SU-DHL-6 (cell line): Measurements from ENCODE around the gene VSTM2B.

Source experiments
- H2AFZ ChIP-seq: fragments of 200-600 bp; sonication (generic); 2 replicates; pipeline ENCODE4 v1.6.1; 2014; ENCODE audit warnings: low read depth, mild to moderate bottlenecking, moderate library complexity, mixed read lengths, antibody characterized with exemption, low read length; ENCODE audit not compliant: severe bottlenecking
- H3F3A ChIP-seq: fragments of 200-600 bp; shearing (Covaris generic); 2 replicates; pipeline ENCODE4 v1.6.0; 2016; ENCODE audit warnings: antibody characterized with exemption, mild to moderate bottlenecking; ENCODE audit not compliant: insufficient read depth
- H3K27ac ChIP-seq: fragments of 200-600 bp; sonication (generic); 2 replicates; pipeline ENCODE4 v1.5.1; 2016; ENCODE audit warnings: low read depth, mild to moderate bottlenecking, low read length, moderate library complexity, mixed read lengths
- H3K27me3 ChIP-seq: fragments of 200-600 bp; sonication (generic), shearing (Covaris generic); 2 replicates; pipeline ENCODE4 v1.6.0; 2014; ENCODE audit warnings: mild to moderate bottlenecking, low read length
- H3K36me3 ChIP-seq: fragments of 200-600 bp; sonication (generic); 2 replicates; pipeline ENCODE4 v1.6.1; 2014; ENCODE audit warnings: mild to moderate bottlenecking, low read length, mixed read lengths
- H3K4me2 ChIP-seq: fragments of 300-600, 200-600 bp; shearing (Covaris generic), sonication (generic); 2 replicates; pipeline ENCODE4 v1.6.0; 2014; ENCODE audit warnings: low read length, low read depth, mild to moderate bottlenecking; ENCODE audit not compliant: poor library complexity, severe bottlenecking
- H3K4me3 ChIP-seq: fragments of 200-600 bp; sonication (generic); 2 replicates; pipeline ENCODE4 v1.5.1; 2014; ENCODE audit warnings: antibody characterized with exemption, low read length, mild to moderate bottlenecking, mixed read lengths; ENCODE audit not compliant: insufficient read depth, poor library complexity, severe bottlenecking
- H3K79me2 ChIP-seq: fragments of 200-600 bp; sonication (generic); 2 replicates; pipeline ENCODE4 v1.6.1; 2014; ENCODE audit warnings: mild to moderate bottlenecking, low read length, moderate library complexity; ENCODE audit not compliant: insufficient read depth
- H3K9ac ChIP-seq: fragments of 200-600 bp; sonication (generic); 2 replicates; pipeline ENCODE4 v1.7.0; 2014; ENCODE audit warnings: mild to moderate bottlenecking, low read length
- H3K9me2 ChIP-seq: fragments of 200-600 bp; sonication (generic); replicated peaks from 2 replicates; pipeline ENCODE4 v1.6.1; 2014; ENCODE audit warnings: low read length; ENCODE audit not compliant: insufficient read depth
- H3K9me3 ChIP-seq: fragments of 200-600 bp; sonication (generic); 2 replicates; pipeline ENCODE4 v1.6.1; 2014; ENCODE audit warnings: low read length, mixed read lengths; ENCODE audit not compliant: insufficient read depth
- H4K20me1 ChIP-seq: fragments of 200-600 bp; sonication (generic); 2 replicates; pipeline ENCODE4 v1.6.1; 2014; ENCODE audit warnings: low read depth, mild to moderate bottlenecking, antibody characterized with exemption, low read length, moderate library complexity, mixed read lengths
- CTCF ChIP-seq: fragments of 200-600 bp; sonication (generic); IDR thresholded peaks from one replicate; pipeline ENCODE4 v1.5.1; 2017; ENCODE audit warnings: antibody characterized with exemption, mild to moderate bottlenecking, low read length, moderate library complexity; ENCODE audit not compliant: insufficient read depth, poor library complexity, severe bottlenecking
- EZH2phosphoT487 ChIP-seq: fragments of 200-600 bp; sonication (generic), shearing (Covaris generic); conservative IDR thresholded peaks from 2 replicates; pipeline ENCODE4 v1.6.1; 2018; ENCODE audit warnings: mild to moderate bottlenecking, antibody characterized with exemption, low read length, moderate library complexity, mixed read lengths

The VSTM2B gene

GRCh38 chr19:29566496-29567054 lies 40.8 kb downstream of the VSTM2B start:
- no peak overlapping the region for H3K27ac ChIP-seq
- H3K9ac ChIP-seq = no peak overlapping the region
- H3K4me3 ChIP-seq = no peak overlapping the region
- no peaks in the 10 kb centered on the region for H3K9me2 ChIP-seq
- no peaks in the 10 kb centered on the region for H3K9me3 ChIP-seq
- H3F3A ChIP-seq = no peaks in the 10 kb centered on the region
- H3K36me3 ChIP-seq = no peaks in the 10 kb centered on the region
- H3K27me3 ChIP-seq = no peaks in the 10 kb centered on the region
- H2AFZ ChIP-seq = no peak overlapping the region
- H3K79me2 ChIP-seq = no peaks in the 10 kb centered on the region
- TF ChIP-seq EZH2phosphoT487 = no peak
- TF ChIP-seq CTCF = no peak
- no peak overlapping the region for H3K4me2 ChIP-seq
- H4K20me1 ChIP-seq = no peaks in the 10 kb centered on the region

DNA sequence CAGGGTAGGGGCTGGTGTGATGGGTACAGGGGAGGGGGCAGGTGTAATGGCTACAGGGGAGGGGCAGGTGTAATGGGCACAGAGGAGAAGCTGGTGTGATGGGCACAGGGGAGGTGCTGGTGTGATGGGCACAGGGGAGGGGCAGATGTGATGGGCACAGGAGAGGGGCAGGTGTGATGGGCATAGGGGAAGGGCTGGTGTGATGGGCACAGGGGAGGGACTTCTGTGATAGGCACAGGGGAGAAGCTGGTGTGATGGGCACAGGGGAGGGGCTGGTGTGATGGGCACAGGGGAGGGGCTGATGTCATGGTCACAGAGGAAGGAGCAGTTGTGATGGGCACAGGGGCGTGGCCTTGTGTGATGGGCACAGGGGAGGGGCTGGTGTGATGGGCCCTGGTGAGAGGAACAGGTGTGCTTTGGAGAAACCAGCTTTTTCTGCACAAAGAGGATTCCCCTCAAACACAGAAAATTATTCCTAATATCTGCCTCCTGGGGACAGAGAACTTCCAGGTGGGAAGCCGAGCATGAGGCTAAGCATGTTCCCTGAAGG lies 41.6 kb downstream of the VSTM2B start:
- Histone ChIP-seq H4K20me1 (no peaks in the 10 kb centered on the region), H3K4me2 (no peak overlapping the region), H3K27ac (no peak overlapping the region), H3K36me3 (no peaks in the 10 kb centered on the region), H3F3A (no peaks in the 10 kb centered on the region), H3K9me3 (no peaks in the 10 kb centered on the region), H3K79me2 (no peaks in the 10 kb centered on the region), H2AFZ (no peak overlapping the region), H3K9me2 (no peaks in the 10 kb centered on the region), H3K9ac (no peak overlapping the region), H3K27me3 (no peaks in the 10 kb centered on the region), H3K4me3 (no peak overlapping the region)
- TF ChIP-seq EZH2phosphoT487 (no peak), CTCF (no peak)

DNA sequence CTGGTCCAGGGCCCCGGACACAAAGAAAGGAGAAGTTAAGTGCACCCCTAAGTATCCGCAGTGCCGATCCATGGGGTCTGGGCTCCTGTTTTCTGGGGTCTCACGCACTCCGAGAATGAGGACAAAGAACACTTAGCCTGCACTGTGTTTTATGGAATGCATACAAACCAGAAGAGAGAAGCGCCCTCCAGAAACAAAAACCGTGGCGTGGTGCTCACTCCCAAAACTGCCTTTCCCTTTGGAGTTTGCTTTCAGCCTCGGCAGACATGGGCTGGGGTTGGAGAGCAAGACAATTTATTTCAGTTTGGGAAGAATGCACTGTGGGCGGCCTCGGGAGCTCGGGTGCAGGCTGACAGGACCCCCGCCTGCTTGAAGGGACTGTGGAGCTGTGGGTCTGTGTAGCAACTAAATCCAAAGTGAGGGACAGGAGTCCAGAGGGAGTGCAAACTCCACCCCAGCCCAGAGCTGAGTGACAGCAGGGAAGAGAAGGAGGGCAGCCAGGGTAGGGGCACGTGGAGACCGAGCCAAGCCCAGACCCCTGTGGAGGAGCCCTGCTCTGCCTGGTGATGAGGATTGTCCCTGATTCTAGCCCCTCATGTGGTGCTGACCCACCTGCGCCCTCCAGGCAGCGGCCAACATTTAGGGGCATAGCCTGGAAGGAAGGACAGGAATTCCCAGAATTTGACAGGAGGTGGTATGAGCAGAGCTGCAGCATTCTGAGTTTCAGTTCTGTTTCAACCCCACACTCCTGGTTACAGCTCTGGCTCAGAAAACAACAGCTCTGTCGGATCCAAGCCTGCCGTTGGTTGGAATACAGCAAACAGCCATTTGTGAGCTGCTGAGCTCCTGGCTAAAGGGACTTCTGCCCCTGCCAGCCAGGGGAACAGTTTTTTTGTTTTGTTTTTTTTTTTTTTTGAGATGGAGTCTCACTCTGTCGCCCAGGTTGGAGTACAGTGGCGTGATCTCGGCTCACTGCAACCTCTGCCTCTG lies 42.5 kb downstream of the VSTM2B start:
- Histone ChIP-seq H2AFZ (no peak overlapping the region), H3K27ac (no peak overlapping the region), H3K4me3 (no peak overlapping the region), H3K9me2 (no peaks in the 10 kb centered on the region), H3K79me2 (no peaks in the 10 kb centered on the region), H4K20me1 (no peaks in the 10 kb centered on the region), H3K4me2 (no peak overlapping the region), H3K9me3 (no peaks in the 10 kb centered on the region), H3K36me3 (no peaks in the 10 kb centered on the region), H3K27me3 (no peaks in the 10 kb centered on the region), H3K9ac (no peak overlapping the region), H3F3A (no peaks in the 10 kb centered on the region)
- no peak for TF ChIP-seq CTCF
- TF ChIP-seq EZH2phosphoT487 = no peak
